ENCODE data around the gene FUT1. TPM values are rescaled to one million over a fixed set of nuclear protein-coding genes. Genes with fewer than 3 reads are reported as not detected.

The FUT1 gene
- total RNA-seq, 8 experiments from 2014 or later, result 0.13 to 3.7 (median 0.47) TPM

- ATAC-seq (replicated peaks in 6 of 8), result peak; percentile 81 to 96 (median 85)
- H3K4me1 ChIP-seq (replicated peaks in 1 of 2), result no peaks in the 10 kb centered on the region
- in situ Hi-C loops (cut with MboI; ENCODE audit: low pct_unique_long_range_greater_than_20kb in 2 of 9, low sequenced_read_pairs in 9 of 9, unreplicated experiment in 9 of 9), result no loop called here
- 0 to 56% (median 44%) methylated on average over 1 to 8 of the region's 31 CpGs; no CpG with 5 or more reads in 1 of the 10 experiments for WGBS, 10 experiments
- H3K27ac ChIP-seq, result peak within 1 kb of the TSS in 1 of 2 donors; percentile 22
- peak within 1 kb of the TSS; percentile 36 to 41 (median 40) for H3K4me3 ChIP-seq
These were observed 5.5 kb downstream of the FUT1 start, which contains the start of gene IZUMO1 for GRCh38 chr19:48746738-48747575. Gene IZUMO1, minus strand, starts transcription at chr19:48746909. Its CDS starts 1,050 bp downstream, at chr19:48745859.

- Histone ChIP-seq H3K4me3 (no peak overlapping the region), H3K4me1 (replicated peaks in 1 of 2) (peaks cover 0 to 7% of the 10 kb centered on the region in 2 donors), H3K27ac (no peak overlapping the region)
- in situ Hi-C loops (cut with MboI; ENCODE audit: low pct_unique_long_range_greater_than_20kb in 2 of 9, low sequenced_read_pairs in 9 of 9, unreplicated experiment in 9 of 9), result no loop called here
- 47 to 100% (median 91%) methylated on average over 1 to 5 of the region's 8 CpGs; no CpG with 5 or more reads in 2 of the 10 experiments for WGBS, 10 experiments
- ATAC-seq (replicated peaks in 6 of 8), result no peak
These were observed 6.3 kb downstream of the FUT1 start for GRCh38 chr19:48746110-48746509.

GRCh38 chr19:48745208-48745995, 7.0 kb downstream of the FUT1 start:
- 5 to 92% (median 43%) methylated on average over 2 to 20 of the region's 33 CpGs; no CpG with 5 or more reads in 2 of the 10 experiments for WGBS, 10 experiments
- H3K4me3 ChIP-seq, result no peak overlapping the region
- H3K27ac ChIP-seq, result no peak overlapping the region
- in situ Hi-C loops (cut with MboI; ENCODE audit: low pct_unique_long_range_greater_than_20kb in 2 of 9, low sequenced_read_pairs in 9 of 9, unreplicated experiment in 9 of 9), result no loop called here
- H3K4me1 ChIP-seq (replicated peaks in 1 of 2), result peaks cover 3 to 8% of the 10 kb centered on the region in 2 donors
- peak in 5 of 8 experiments; percentile 14 to 72 (median 27) for ATAC-seq (replicated peaks in 6 of 8)

- 59 to 100% (median 87%) methylated on average over 1 to 9 of the region's 11 CpGs; no CpG with 5 or more reads in 3 of the 10 experiments for WGBS, 10 experiments
- Histone ChIP-seq H3K27ac (no peak overlapping the region), H3K4me3 (no peak overlapping the region), H3K4me1 (replicated peaks in 1 of 2) (peaks cover 10 to 13% of the 10 kb centered on the region in 2 donors)
- no peak for ATAC-seq (replicated peaks in 6 of 8)
- in situ Hi-C loops (cut with MboI; ENCODE audit: low pct_unique_long_range_greater_than_20kb in 2 of 9, low sequenced_read_pairs in 9 of 9, unreplicated experiment in 9 of 9), result no loop called here
These were observed 10.3 kb downstream of the FUT1 start for GRCh38 chr19:48742096-48742495.

GRCh38 chr19:48741129-48741999, 11.1 kb downstream of the FUT1 start:
- Histone ChIP-seq H3K4me1 (replicated peaks in 1 of 2) (peaks cover 10 to 13% of the 10 kb centered on the region in 2 donors), H3K27ac (no peak overlapping the region), H3K4me3 (no peak overlapping the region)
- in situ Hi-C loops (cut with MboI; ENCODE audit: low pct_unique_long_range_greater_than_20kb in 2 of 9, low sequenced_read_pairs in 9 of 9, unreplicated experiment in 9 of 9), result no loop called here
- 20 to 95% (median 86%) methylated on average over 1 to 8 of the region's 35 CpGs; no CpG with 5 or more reads in 5 of the 10 experiments for WGBS, 10 experiments
- ATAC-seq (replicated peaks in 6 of 8), result peak in 3 of 8 experiments; percentile 1 to 4 (median 1)

- in situ Hi-C loops (cut with MboI; ENCODE audit: low pct_unique_long_range_greater_than_20kb in 2 of 9, low sequenced_read_pairs in 9 of 9, unreplicated experiment in 9 of 9), result no loop called here
- H3K27ac ChIP-seq, result no peak within 1 kb of the TSS
- WGBS, 10 experiments, result 51 to 73% methylated on average over 5 to 7 of the region's 27 CpGs; no CpG with 5 or more reads in 8 of the 10 experiments
- H3K4me1 ChIP-seq (replicated peaks in 1 of 2), result peaks cover 10 to 13% of the 10 kb centered on the region in 2 donors
- ATAC-seq (replicated peaks in 6 of 8), result no peak
- peak within 1 kb of the TSS; percentile 40 to 45 (median 42) for H3K4me3 ChIP-seq
These were observed 12.1 kb downstream of the FUT1 start, which contains the start of gene RASIP1 for GRCh38 chr19:48740164-48740972. Gene RASIP1, minus strand, starts transcription at chr19:48740610. Its CDS starts 328 bp downstream, at chr19:48740282.

GRCh38 chr19:48739404-48740163, 12.9 kb downstream of the FUT1 start:
- H3K4me3 ChIP-seq, result peak overlapping the region; percentile 40 to 45 (median 42)
- H3K27ac ChIP-seq, result peak overlapping the region; percentile 32 to 39
- peak in 5 of 8 experiments; percentile 0 to 19 (median 7) for ATAC-seq (replicated peaks in 6 of 8)
- peaks cover 10 to 15% of the 10 kb centered on the region in 2 donors for H3K4me1 ChIP-seq (replicated peaks in 1 of 2)
- 67% methylated on average over 1 of the region's 51 CpGs; no CpG with 5 or more reads in 9 of the 10 experiments for WGBS, 10 experiments
- in situ Hi-C loops (cut with MboI; ENCODE audit: low pct_unique_long_range_greater_than_20kb in 2 of 9, low sequenced_read_pairs in 9 of 9, unreplicated experiment in 9 of 9), result no loop called here

- Histone ChIP-seq H3K27ac (peak overlapping the region; percentile 32 to 39), H3K4me1 (replicated peaks in 1 of 2) (peaks cover 10 to 15% of the 10 kb centered on the region in 2 donors), H3K4me3 (peak overlapping the region; percentile 40 to 45 (median 42))
- in situ Hi-C loops (cut with MboI; ENCODE audit: low pct_unique_long_range_greater_than_20kb in 2 of 9, low sequenced_read_pairs in 9 of 9, unreplicated experiment in 9 of 9), result no loop called here
- WGBS, 10 experiments, result 0% methylated on average over 4 of the region's 96 CpGs; no CpG with 5 or more reads in 8 of the 10 experiments
- ATAC-seq (replicated peaks in 6 of 8), result peak; percentile 86 to 92 (median 88)
These were observed 13.7 kb downstream of the FUT1 start for GRCh38 chr19:48738557-48739403.

- ATAC-seq (replicated peaks in 6 of 8), result no peak
- in situ Hi-C loops (cut with MboI; ENCODE audit: low pct_unique_long_range_greater_than_20kb in 2 of 9, low sequenced_read_pairs in 9 of 9, unreplicated experiment in 9 of 9), result no loop called here
- no peak overlapping the region for H3K27ac ChIP-seq
These were observed 15.0 kb downstream of the FUT1 start for GRCh38 chr19:48737360-48737998.

GRCh38 chr19:48735031-48735615, 17.3 kb downstream of the FUT1 start:
- Histone ChIP-seq H3K27ac (no peak overlapping the region), H3K4me1 (replicated peaks in 1 of 2) (peaks cover 4 to 7% of the 10 kb centered on the region in 2 donors), H3K4me3 (peak overlapping the region; percentile 23 to 27 (median 25))
- peak in 4 of 8 experiments; percentile 2 to 69 (median 54) for ATAC-seq (replicated peaks in 6 of 8)
- in situ Hi-C loops (cut with MboI; ENCODE audit: low pct_unique_long_range_greater_than_20kb in 2 of 9, low sequenced_read_pairs in 9 of 9, unreplicated experiment in 9 of 9), result no loop called here
- 0 to 25% (median 3%) methylated on average over 1 to 10 of the region's 38 CpGs; no CpG with 5 or more reads in 3 of the 10 experiments for WGBS, 10 experiments

More at GRCh38 chr19:48737360-48737998, 15.0 kb downstream of the FUT1 start:
- WGBS, 10 experiments, result 45 to 100% (median 76%) methylated on average over 2 to 12 of the region's 22 CpGs; no CpG with 5 or more reads in 3 of the 10 experiments
- Histone ChIP-seq H3K4me1 (replicated peaks in 1 of 2) (peaks cover 10 to 15% of the 10 kb centered on the region in 2 donors), H3K4me3 (no peak overlapping the region)

Measured in motor neuron (in vitro differentiated cells).